ENCODE data around the gene SCAF11. TPM values are rescaled to one million over a fixed set of nuclear protein-coding genes. Genes with fewer than 3 reads are reported as not detected.

The SCAF11 gene
- total RNA-seq, 1 experiment from 2014 or later: 49.6 TPM

GRCh38 chr12:45970391-45970790 lies 20.0 kb downstream of the SCAF11 start:
- Histone ChIP-seq H3K27me3 (ENCODE audit: control insufficient read depth, insufficient read depth, low read length) (no peaks in the 10 kb centered on the region), H3K36me3 (replicated peaks; ENCODE audit: control insufficient read depth, insufficient read depth, low read length) (no peaks in the 10 kb centered on the region), H3K4me3 (ENCODE audit: insufficient read depth, low read depth, low read length) (no peak overlapping the region)
- DNase-seq: no peak

GRCh38 chr12:45969084-45969483 lies 21.3 kb downstream of the SCAF11 start:
- Histone ChIP-seq H3K4me3 (ENCODE audit: insufficient read depth, low read depth, low read length) (no peak overlapping the region), H3K36me3 (replicated peaks; ENCODE audit: control insufficient read depth, insufficient read depth, low read length) (no peaks in the 10 kb centered on the region), H3K27me3 (ENCODE audit: control insufficient read depth, insufficient read depth, low read length) (no peaks in the 10 kb centered on the region)
- DNase-seq: no peak

GRCh38 chr12:45966486-45966885 lies 23.9 kb downstream of the SCAF11 start:
- Histone ChIP-seq H3K27me3 (ENCODE audit: control insufficient read depth, insufficient read depth, low read length) (no peaks in the 10 kb centered on the region), H3K4me3 (ENCODE audit: insufficient read depth, low read depth, low read length) (no peak overlapping the region), H3K36me3 (replicated peaks; ENCODE audit: control insufficient read depth, insufficient read depth, low read length) (no peaks in the 10 kb centered on the region)
- no peak for DNase-seq

- no peak for DNase-seq
- Histone ChIP-seq H3K27me3 (ENCODE audit: control insufficient read depth, insufficient read depth, low read length) (no peaks in the 10 kb centered on the region), H3K36me3 (replicated peaks; ENCODE audit: control insufficient read depth, insufficient read depth, low read length) (no peaks in the 10 kb centered on the region; the same call in 1 of the 2 replicates), H3K4me3 (ENCODE audit: insufficient read depth, low read depth, low read length) (no peak overlapping the region)
These were observed 27.6 kb downstream of the SCAF11 start for GRCh38 chr12:45962553-45963325.

- Histone ChIP-seq H3K4me3 (ENCODE audit: insufficient read depth, low read depth, low read length) (no peak overlapping the region), H3K36me3 (replicated peaks; ENCODE audit: control insufficient read depth, insufficient read depth, low read length) (no peaks in the 10 kb centered on the region; the same call in 1 of the 2 replicates), H3K27me3 (ENCODE audit: control insufficient read depth, insufficient read depth, low read length) (no peaks in the 10 kb centered on the region)
- DNase-seq: no peak
These were observed 30.6 kb downstream of the SCAF11 start for GRCh38 chr12:45959728-45960127.

GRCh38 chr12:45959025-45959424 lies 31.3 kb downstream of the SCAF11 start:
- H3K27me3 ChIP-seq (ENCODE audit: control insufficient read depth, insufficient read depth, low read length): no peaks in the 10 kb centered on the region
- no peak overlapping the region for H3K4me3 ChIP-seq (ENCODE audit: insufficient read depth, low read depth, low read length)
- no peaks in the 10 kb centered on the region; the same call in 1 of the 2 replicates for H3K36me3 ChIP-seq (replicated peaks; ENCODE audit: control insufficient read depth, insufficient read depth, low read length)
- DNase-seq: no peak

GRCh38 chr12:45948546-45948945 lies 41.8 kb downstream of the SCAF11 start:
- no peak overlapping the region for H3K4me3 ChIP-seq (ENCODE audit: insufficient read depth, low read depth, low read length)
- no peak for DNase-seq
- H3K27me3 ChIP-seq (ENCODE audit: control insufficient read depth, insufficient read depth, low read length): no peaks in the 10 kb centered on the region
- peaks cover 5% of the 10 kb centered on the region for H3K36me3 ChIP-seq (replicated peaks; ENCODE audit: control insufficient read depth, insufficient read depth, low read length)

- H3K36me3 ChIP-seq (replicated peaks; ENCODE audit: control insufficient read depth, insufficient read depth, low read length): peaks cover 5% of the 10 kb centered on the region
- H3K27me3 ChIP-seq (ENCODE audit: control insufficient read depth, insufficient read depth, low read length): no peaks in the 10 kb centered on the region
- no peak for DNase-seq
- H3K4me3 ChIP-seq (ENCODE audit: insufficient read depth, low read depth, low read length): no peak overlapping the region
These were observed 43.9 kb downstream of the SCAF11 start for GRCh38 chr12:45946435-45946834.

- DNase-seq: no peak
- Histone ChIP-seq H3K36me3 (replicated peaks; ENCODE audit: control insufficient read depth, insufficient read depth, low read length) (peaks cover 5% of the 10 kb centered on the region), H3K27me3 (ENCODE audit: control insufficient read depth, insufficient read depth, low read length) (no peaks in the 10 kb centered on the region), H3K4me3 (ENCODE audit: insufficient read depth, low read depth, low read length) (no peak overlapping the region)
These were observed 45.6 kb downstream of the SCAF11 start for GRCh38 chr12:45944771-45945170.

- no peaks in the 10 kb centered on the region for H3K27me3 ChIP-seq (ENCODE audit: control insufficient read depth, insufficient read depth, low read length)
- no peak overlapping the region for H3K4me3 ChIP-seq (ENCODE audit: insufficient read depth, low read depth, low read length)
- H3K36me3 ChIP-seq (replicated peaks; ENCODE audit: control insufficient read depth, insufficient read depth, low read length): no peaks in the 10 kb centered on the region
- no peak for DNase-seq
These were observed 50.6 kb downstream of the SCAF11 start for GRCh38 chr12:45939759-45940158.

- H3K4me3 ChIP-seq (ENCODE audit: insufficient read depth, low read depth, low read length): no peak overlapping the region
- no peak for DNase-seq
- no peaks in the 10 kb centered on the region for H3K27me3 ChIP-seq (ENCODE audit: control insufficient read depth, insufficient read depth, low read length)
- H3K36me3 ChIP-seq (replicated peaks; ENCODE audit: control insufficient read depth, insufficient read depth, low read length): no peaks in the 10 kb centered on the region
These were observed 51.8 kb downstream of the SCAF11 start for GRCh38 chr12:45938566-45938965.

GRCh38 chr12:45934956-45935355 lies 55.4 kb downstream of the SCAF11 start:
- peaks cover 2% of the 10 kb centered on the region for H3K36me3 ChIP-seq (replicated peaks; ENCODE audit: control insufficient read depth, insufficient read depth, low read length)
- H3K4me3 ChIP-seq (ENCODE audit: insufficient read depth, low read depth, low read length): no peak overlapping the region
- no peak for DNase-seq

GRCh38 chr12:45933504-45933903 lies 56.9 kb downstream of the SCAF11 start:
- Histone ChIP-seq H3K27me3 (ENCODE audit: control insufficient read depth, insufficient read depth, low read length) (no peaks in the 10 kb centered on the region), H3K4me3 (ENCODE audit: insufficient read depth, low read depth, low read length) (no peak overlapping the region), H3K36me3 (replicated peaks; ENCODE audit: control insufficient read depth, insufficient read depth, low read length) (peaks cover 2% of the 10 kb centered on the region)
- DNase-seq: no peak

More at GRCh38 chr12:45934956-45935355, 55.4 kb downstream of the SCAF11 start:
- H3K27me3 ChIP-seq (ENCODE audit: control insufficient read depth, insufficient read depth, low read length): no peaks in the 10 kb centered on the region

- H3K27me3 ChIP-seq (ENCODE audit: control insufficient read depth, insufficient read depth, low read length): no peaks in the 10 kb centered on the region
- peaks cover 5% of the 10 kb centered on the region for H3K36me3 ChIP-seq (replicated peaks; ENCODE audit: control insufficient read depth, insufficient read depth, low read length)
- no peak overlapping the region for H3K4me3 ChIP-seq (ENCODE audit: insufficient read depth, low read depth, low read length)
- no peak for DNase-seq
These were observed 60.0 kb downstream of the SCAF11 start for GRCh38 chr12:45930369-45930768.

GRCh38 chr12:45928309-45928708 lies 62.1 kb downstream of the SCAF11 start:
- Histone ChIP-seq H3K36me3 (replicated peaks; ENCODE audit: control insufficient read depth, insufficient read depth, low read length) (peaks cover 7% of the 10 kb centered on the region), H3K27me3 (ENCODE audit: control insufficient read depth, insufficient read depth, low read length) (no peaks in the 10 kb centered on the region), H3K4me3 (ENCODE audit: insufficient read depth, low read depth, low read length) (no peak overlapping the region)
- DNase-seq: no peak

All from H7 (cell line).